Right lobe of liver (tissue), 4 donors: Measurements from ENCODE around the gene SPANXN2.

Experiments
- CTCF ChIP-seq, 4 donors: fragments of 200-600 bp in 3 of 4; fragments of 450-650 bp in 1 of 4; IDR thresholded peaks; one replicate each; pipeline versions ENCODE4 v1.5.1 to v1.8.0; 2016 to 2022; ENCODE audit warnings: antibody characterized with exemption in 4 of 4, mild to moderate bottlenecking in 2 of 4
- POLR2A ChIP-seq: fragments of 450-650 bp; IDR thresholded peaks from one replicate; pipeline ENCODE4 v1.6.1; 2017; ENCODE audit warnings: antibody characterized with exemption, mild to moderate bottlenecking
- donor health status: DM: no; HTN: no; CAD: no.
- donor health status: DM: no; HTN: no; CAD: no.
- donor health status: DM: no; HTN: yes; CAD: no.

- TF ChIP-seq CTCF (IDR thresholded peaks at IDR 0.05) (no peak), POLR2A (no peak)
Measured at GRCh38 chrX:143674926-143675325, 45.6 kb downstream of the SPANXN2 start.
